Memory B cell (primary cell): ENCODE data around the gene OGDHL.

Experiments
- ATAC-seq: fragments of 150-1000 bp; cut with Tn5 transposase; 2 replicates; pipeline ENCODE4 v1.10.0; 2021; ENCODE audit warnings: low read depth, mild to moderate bottlenecking, moderate library complexity
- DNase-seq, 2 donors: peaks; one replicate each; pipeline ENCODE4 v3.0.0; 2022; ENCODE audit warnings: low spot score in 2 of 2
- H3K27ac Mint-ChIP-seq: one replicate; pipeline ENCODE4 v1.8.0; 2022; ENCODE audit warnings: mild to moderate bottlenecking, moderate library complexity, mixed read lengths
- H3K27me3 Mint-ChIP-seq: one replicate; pipeline ENCODE4 v1.8.0; 2022; ENCODE audit warnings: mixed read lengths
- H3K36me3 Mint-ChIP-seq: one replicate; pipeline ENCODE4 v1.8.0; 2022; ENCODE audit warnings: mild to moderate bottlenecking, mixed read lengths
- H3K4me1 Mint-ChIP-seq: one replicate; pipeline ENCODE4 v1.8.0; 2022; ENCODE audit warnings: mixed read lengths
- H3K4me3 Mint-ChIP-seq: one replicate; pipeline ENCODE4 v1.8.0; 2022; ENCODE audit warnings: mild to moderate bottlenecking, moderate library complexity, mixed read lengths
- H3K9me3 Mint-ChIP-seq: one replicate; pipeline ENCODE4 v1.8.0; 2022; ENCODE audit warnings: mixed read lengths

Gene OGDHL

DNA sequence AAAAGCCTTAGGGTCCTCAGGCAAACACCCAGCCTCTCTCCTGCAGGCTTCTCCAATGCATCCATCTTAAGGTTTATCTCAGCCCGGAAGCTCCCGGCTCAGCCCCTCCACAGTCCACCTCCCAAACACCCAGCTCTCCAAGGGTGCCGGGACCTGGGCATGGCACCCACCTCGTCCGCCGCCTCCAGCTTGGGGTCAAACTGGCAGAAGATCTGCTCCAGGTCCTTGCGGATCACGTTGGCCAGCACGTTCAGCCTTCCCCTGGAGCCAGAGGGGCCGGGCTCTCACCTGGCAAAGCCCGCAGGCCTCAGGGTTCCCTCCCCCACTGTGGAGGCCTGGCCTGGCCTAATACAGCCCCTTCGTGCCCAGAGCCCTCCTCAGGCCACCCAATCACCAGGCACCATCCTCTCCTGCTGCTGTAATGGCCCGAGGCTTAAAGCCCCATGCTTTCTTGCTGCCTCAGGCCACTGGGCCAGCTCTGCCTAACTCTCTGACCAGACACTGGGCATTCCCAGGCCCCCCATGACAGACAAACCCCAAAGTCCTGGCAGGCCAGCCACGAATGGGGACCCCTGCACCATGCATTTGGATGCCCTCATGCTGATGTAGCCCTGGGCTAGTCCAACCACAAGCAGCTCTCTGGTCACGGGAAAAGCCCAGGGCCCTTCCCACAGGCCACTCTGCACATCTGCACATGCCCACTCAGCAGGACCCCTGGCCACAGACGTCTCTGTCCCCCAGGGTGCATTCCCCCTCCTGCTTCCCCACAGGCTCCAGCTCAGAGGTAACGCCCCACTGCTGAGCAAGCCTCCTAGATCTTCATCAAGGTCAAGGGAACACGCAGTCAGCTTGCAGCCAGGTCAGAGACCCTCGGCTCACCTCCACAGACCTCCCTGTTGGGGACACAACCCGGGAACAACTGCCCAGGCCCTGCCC, 12.3 kb downstream of the OGDHL start:
- Mint-ChIP-seq H3K36me3 (no peaks in the 10 kb centered on the region), H3K27ac (no peak overlapping the region), H3K4me1 (peaks cover 2% of the 10 kb centered on the region), H3K27me3 (peaks cover 5% of the 10 kb centered on the region), H3K4me3 (no peak overlapping the region), H3K9me3 (no peaks in the 10 kb centered on the region)
- no peak for ATAC-seq
- no peak for DNase-seq

GRCh38 chr10:49749144-49749543, 13.0 kb downstream of the OGDHL start:
- Mint-ChIP-seq H3K27me3 (peaks cover 5% of the 10 kb centered on the region), H3K27ac (no peak overlapping the region), H3K36me3 (no peaks in the 10 kb centered on the region), H3K4me3 (no peak overlapping the region), H3K9me3 (no peaks in the 10 kb centered on the region), H3K4me1 (peaks cover 2% of the 10 kb centered on the region)
- no peak for DNase-seq
- ATAC-seq, result no peak

DNA sequence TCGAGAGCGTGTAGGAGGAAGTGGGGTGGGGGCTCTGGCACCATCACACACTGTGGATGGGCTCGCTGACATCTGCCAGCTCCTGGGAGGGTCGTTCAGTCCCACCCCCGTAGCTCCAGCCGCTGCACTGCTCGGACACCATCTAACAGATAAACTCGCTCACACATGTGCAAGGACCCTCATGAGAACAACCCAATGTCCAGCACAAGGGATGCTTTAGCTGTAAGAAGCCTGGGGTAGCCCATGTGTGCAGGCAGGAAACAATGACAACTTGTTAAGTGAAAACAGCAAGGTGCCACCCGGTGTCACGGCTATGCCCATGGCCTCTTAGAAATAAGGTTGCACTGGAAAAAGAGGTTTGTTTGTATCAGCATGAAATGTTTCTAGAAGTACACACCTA, 14.1 kb downstream of the OGDHL start:
- H3K4me1 Mint-ChIP-seq, result peaks cover 2% of the 10 kb centered on the region
- ATAC-seq, result no peak
- H3K27me3 Mint-ChIP-seq, result peaks cover 5% of the 10 kb centered on the region
- no peak overlapping the region for H3K4me3 Mint-ChIP-seq
- no peaks in the 10 kb centered on the region for H3K9me3 Mint-ChIP-seq
- H3K27ac Mint-ChIP-seq, result no peak overlapping the region
- DNase-seq, result no peak
- no peaks in the 10 kb centered on the region for H3K36me3 Mint-ChIP-seq

GRCh38 chr10:49747303-49747646, 14.8 kb downstream of the OGDHL start:
- Mint-ChIP-seq H3K27me3 (peaks cover 5% of the 10 kb centered on the region), H3K9me3 (no peaks in the 10 kb centered on the region), H3K4me1 (peaks cover 2% of the 10 kb centered on the region), H3K36me3 (no peaks in the 10 kb centered on the region), H3K4me3 (no peak overlapping the region), H3K27ac (no peak overlapping the region)
- no peak for DNase-seq
- ATAC-seq, result no peak

DNA sequence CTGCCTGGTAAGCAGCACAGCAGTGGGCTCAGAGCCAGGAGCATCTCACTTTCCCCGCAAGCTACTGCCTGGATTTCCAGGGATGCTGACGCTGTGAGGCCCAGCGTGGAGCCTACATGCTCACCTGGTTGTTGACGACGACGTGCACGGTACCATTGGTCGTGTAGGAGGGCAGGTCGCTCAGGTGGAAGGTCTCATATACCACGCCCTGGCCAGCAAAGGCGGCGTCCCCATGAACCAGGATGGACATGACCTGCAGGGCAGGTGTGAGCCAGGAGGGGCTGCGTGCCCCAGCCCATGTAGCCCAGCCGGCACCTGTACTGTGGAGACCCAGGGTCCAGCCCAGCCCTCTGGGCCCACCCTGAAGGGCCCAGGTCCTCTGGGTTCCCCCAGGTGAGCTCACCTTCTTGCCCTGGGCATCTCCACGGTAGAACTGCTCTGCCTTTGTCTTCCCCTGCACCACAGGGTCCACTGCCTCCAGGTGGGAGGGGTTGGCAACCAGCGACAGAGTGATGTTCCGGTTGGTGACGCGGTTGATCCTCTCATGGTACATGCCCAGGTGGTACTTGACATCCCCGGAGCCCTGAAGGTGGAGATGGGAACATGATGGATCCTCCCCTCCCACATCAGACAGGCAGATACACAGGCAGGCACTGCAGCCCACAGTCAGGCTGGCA, 15.4 kb downstream of the OGDHL start:
- Mint-ChIP-seq H3K36me3 (no peaks in the 10 kb centered on the region), H3K9me3 (no peaks in the 10 kb centered on the region), H3K4me1 (peaks cover 2% of the 10 kb centered on the region), H3K27ac (no peak overlapping the region), H3K27me3 (peaks cover 5% of the 10 kb centered on the region), H3K4me3 (no peak overlapping the region)
- DNase-seq, result no peak
- no peak for ATAC-seq

DNA sequence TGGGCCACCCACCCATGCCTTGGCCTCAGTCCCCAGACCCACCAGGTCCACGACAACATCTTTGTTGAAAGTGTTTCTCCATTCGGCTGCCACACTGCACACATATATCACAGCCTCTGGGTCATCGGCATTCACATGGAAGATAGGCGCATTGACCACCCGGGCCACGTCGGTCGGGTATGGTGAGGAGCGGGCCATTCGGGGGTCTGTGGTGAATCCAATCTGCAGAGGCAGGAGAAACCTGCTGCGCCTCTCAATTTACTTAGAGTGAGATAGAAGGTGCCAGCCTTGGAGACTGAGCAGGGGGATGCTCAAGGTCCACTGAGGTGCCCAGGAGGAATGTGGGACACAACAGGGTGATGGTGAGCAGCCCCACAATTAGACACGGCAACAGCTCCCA, 16.4 kb downstream of the OGDHL start:
- Mint-ChIP-seq H3K4me1 (no peaks in the 10 kb centered on the region), H3K27me3 (no peaks in the 10 kb centered on the region), H3K36me3 (no peaks in the 10 kb centered on the region), H3K27ac (no peak overlapping the region), H3K4me3 (no peak overlapping the region), H3K9me3 (no peaks in the 10 kb centered on the region)
- DNase-seq (no peak), ATAC-seq (no peak)

GRCh38 chr10:49744924-49745605, 17.1 kb downstream of the OGDHL start:
- H3K4me3 Mint-ChIP-seq, result no peak overlapping the region
- H3K36me3 Mint-ChIP-seq, result no peaks in the 10 kb centered on the region
- H3K27me3 Mint-ChIP-seq, result no peaks in the 10 kb centered on the region
- no peaks in the 10 kb centered on the region for H3K9me3 Mint-ChIP-seq
- H3K27ac Mint-ChIP-seq, result no peak overlapping the region
- H3K4me1 Mint-ChIP-seq, result no peaks in the 10 kb centered on the region
- no peak for ATAC-seq
- no peak for DNase-seq

DNA sequence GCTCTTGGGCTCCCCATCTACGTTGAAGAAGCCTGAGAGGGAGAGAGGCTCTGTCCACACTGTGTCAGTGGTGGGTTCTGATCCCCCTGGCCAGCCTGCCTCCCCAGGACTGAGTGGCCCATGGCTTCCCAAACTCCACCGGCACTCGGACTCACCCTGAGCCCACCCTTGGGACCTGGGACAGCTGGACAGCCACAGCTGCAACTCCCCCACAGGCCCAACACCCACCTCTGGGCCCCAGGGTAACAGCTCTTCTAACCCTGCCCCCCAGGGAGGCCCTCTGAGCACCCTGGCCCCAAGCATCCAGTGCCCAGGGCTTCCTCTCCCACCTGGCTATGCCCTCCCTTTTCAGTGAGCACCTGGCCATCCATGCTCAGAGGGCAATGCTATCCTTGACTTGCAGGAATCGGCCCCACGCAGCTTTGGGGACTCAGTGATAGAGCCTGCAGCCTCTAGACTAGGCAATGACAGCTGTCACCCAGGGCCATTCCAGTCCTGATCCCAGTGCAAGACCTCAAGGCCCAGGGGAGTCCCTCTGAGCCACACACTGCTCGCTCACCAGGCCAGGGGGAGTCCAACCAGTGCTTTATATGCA, 17.9 kb downstream of the OGDHL start:
- H3K27me3 Mint-ChIP-seq, result no peaks in the 10 kb centered on the region
- no peak overlapping the region for H3K4me3 Mint-ChIP-seq
- H3K9me3 Mint-ChIP-seq, result no peaks in the 10 kb centered on the region
- no peaks in the 10 kb centered on the region for H3K36me3 Mint-ChIP-seq
- no peak for DNase-seq
- no peaks in the 10 kb centered on the region for H3K4me1 Mint-ChIP-seq
- H3K27ac Mint-ChIP-seq, result no peak overlapping the region
- no peak for ATAC-seq

- ATAC-seq (no peak), DNase-seq (no peak)
- H3K27ac Mint-ChIP-seq, result no peak overlapping the region
- H3K36me3 Mint-ChIP-seq, result no peaks in the 10 kb centered on the region
- no peaks in the 10 kb centered on the region for H3K9me3 Mint-ChIP-seq
- no peak overlapping the region for H3K4me3 Mint-ChIP-seq
- no peaks in the 10 kb centered on the region for H3K27me3 Mint-ChIP-seq
- H3K4me1 Mint-ChIP-seq, result no peaks in the 10 kb centered on the region
Measured at GRCh38 chr10:49743464-49744075, 18.6 kb downstream of the OGDHL start.

DNA sequence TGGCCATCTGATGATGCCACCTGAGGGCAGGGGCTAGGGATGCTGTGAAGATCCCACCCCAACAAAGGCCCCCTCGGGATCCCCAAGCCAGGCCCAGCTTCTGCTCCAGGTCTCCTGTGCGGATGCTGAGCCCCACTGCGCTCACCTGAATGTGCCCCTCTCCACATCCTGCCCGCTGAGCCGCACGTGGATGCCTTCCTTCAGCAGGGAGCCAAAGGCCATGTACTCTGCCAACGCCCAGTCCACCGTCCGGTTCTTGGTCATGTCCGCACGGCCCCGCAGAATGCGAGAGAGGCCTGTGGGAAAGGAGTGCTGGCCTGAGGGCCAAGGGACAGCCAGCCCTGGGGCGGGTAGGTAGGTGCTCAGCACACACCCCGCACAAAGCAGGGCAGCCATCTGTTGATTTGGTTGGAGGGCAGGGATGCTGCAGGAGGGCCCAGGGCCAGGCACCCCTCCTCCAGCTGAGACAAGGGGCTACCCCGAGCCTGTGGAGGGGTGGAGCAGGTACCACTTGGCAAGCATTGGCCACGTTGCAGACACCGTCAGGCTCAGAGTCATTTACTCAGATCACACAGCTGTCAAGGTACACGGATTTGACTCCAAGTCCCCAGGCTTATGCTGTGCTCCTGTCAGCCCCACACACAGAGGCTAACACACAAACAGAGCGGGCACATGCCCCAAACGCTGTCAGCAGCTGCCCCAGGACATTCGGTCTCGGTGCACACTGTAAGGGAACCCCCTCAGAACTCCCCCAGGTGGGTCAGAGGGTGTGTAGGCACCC, 19.2 kb downstream of the OGDHL start:
- Mint-ChIP-seq H3K36me3 (no peaks in the 10 kb centered on the region), H3K27ac (no peak overlapping the region), H3K4me1 (no peaks in the 10 kb centered on the region), H3K27me3 (no peaks in the 10 kb centered on the region), H3K4me3 (no peak overlapping the region), H3K9me3 (no peaks in the 10 kb centered on the region)
- DNase-seq (no peak), ATAC-seq (no peak)

DNA sequence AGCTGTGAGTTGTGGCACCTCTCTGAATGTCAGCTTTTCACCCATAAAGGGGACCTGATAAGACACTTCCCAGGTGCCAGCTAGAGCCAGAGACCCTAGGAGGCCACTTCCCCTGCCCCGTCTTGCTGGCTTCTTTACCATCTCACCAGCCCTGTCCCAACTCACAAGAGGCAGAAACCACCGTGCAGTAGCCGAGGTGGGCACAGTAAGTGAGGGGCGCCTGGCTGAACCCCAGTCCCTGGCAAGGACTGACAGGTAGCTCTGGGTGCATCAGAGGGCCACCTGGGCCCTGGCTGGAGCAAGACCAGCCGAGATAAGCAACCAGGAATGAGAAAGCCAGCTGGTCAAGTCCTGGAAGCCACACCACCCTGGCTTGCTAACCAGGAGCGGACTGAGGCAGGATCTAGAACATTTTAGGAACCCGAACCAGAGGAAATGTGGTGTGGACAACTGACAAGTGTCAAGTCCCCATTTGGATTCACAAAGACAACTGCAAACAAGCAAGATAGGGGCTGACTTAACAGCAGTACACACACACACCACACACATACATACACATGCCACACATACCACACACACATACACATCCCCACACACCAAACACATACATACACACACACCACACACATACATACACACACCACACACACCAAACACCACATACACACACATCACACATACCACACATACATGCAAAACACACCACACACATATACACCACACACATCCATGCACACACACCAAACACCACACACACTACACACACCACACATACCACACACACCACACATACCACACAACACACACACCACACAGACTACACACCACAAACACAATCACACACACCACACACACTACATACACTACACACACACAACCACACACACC, 20.8 kb downstream of the OGDHL start:
- no peak for DNase-seq
- no peaks in the 10 kb centered on the region for H3K27me3 Mint-ChIP-seq
- no peak for ATAC-seq

DNA sequence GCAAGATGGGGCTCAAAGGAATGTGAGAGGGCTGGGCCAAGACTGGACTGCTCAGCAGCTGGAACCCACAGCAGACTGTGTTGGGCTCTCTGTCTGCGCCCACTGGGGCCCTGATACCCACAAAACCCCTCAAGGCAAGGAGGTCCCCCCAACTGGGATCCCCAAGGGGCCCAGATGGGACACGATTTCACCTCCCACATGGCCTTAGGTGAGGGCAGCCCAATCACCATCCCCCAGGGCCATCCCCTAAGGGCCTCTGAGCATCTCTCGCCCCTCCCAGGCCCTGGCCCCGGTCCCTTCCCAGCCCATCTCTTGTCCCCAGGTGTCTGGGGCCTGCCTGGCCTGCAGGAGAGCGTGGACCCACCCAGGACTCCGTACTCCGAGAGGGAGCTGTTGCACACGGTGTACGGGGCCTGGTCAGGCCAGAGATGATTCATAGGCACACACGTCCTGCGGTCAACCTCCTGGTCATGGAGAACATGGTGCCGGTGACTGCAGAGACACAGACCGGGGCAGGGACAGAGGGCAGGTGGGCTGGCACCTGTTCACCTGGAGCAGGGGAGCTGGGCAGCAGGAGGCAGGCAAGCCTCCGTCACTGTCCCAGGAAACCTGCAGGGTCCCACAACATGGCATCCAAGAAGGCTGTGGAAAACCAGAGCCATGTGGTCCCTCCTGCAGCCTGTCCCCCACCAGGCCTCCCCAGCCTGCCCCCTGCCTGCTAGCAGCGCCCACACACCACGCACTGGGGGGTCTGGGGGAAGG, 21.6 kb downstream of the OGDHL start:
- no peak overlapping the region for H3K27ac Mint-ChIP-seq
- DNase-seq (no peak), ATAC-seq (no peak)
- no peaks in the 10 kb centered on the region for H3K4me1 Mint-ChIP-seq
- H3K36me3 Mint-ChIP-seq, result no peaks in the 10 kb centered on the region
- H3K9me3 Mint-ChIP-seq, result no peaks in the 10 kb centered on the region
- H3K27me3 Mint-ChIP-seq, result no peaks in the 10 kb centered on the region
- no peak overlapping the region for H3K4me3 Mint-ChIP-seq

More for the DNA sequence above, 20.8 kb downstream of the OGDHL start:
- H3K36me3 Mint-ChIP-seq, result no peaks in the 10 kb centered on the region
- H3K4me1 Mint-ChIP-seq, result no peaks in the 10 kb centered on the region
- H3K4me3 Mint-ChIP-seq, result no peak overlapping the region
- H3K27ac Mint-ChIP-seq, result no peak overlapping the region
- no peaks in the 10 kb centered on the region for H3K9me3 Mint-ChIP-seq
